ENCODE measurements around the gene EPB41L3. TPM values are rescaled to one million over a fixed set of nuclear protein-coding genes. Genes with fewer than 3 reads are reported as not detected.

Gene EPB41L3
- total RNA-seq, 1 donor from 2014 or later: 41.7 TPM

DNA sequence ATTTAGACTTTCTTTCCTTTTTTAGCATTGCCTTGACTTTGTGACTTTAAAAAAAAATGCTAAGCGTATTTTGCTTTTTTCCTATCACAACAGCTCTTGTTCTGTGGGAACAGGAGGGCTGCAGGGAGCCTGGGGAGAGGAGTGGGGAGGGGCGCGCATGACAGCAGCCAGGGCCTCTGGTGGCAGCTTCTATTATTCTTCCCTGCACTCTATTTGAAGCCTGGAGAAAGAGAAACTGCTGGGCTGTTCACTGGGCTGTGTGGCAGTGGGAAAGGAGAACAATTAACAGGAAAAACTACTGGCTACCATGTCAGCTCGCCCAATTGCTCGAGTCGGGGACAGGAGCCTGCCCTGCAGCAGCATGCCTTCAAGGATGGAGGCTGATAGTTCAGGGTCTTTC lies 129.3 kb downstream of the EPB41L3 start:
- H3K36me3 Mint-ChIP-seq (ENCODE audit: insufficient read depth): peaks cover 1% of the 10 kb centered on the region
- H3K4me3 Mint-ChIP-seq (ENCODE audit: low read depth): no peak overlapping the region
- no peaks in the 10 kb centered on the region for H3K27me3 Mint-ChIP-seq
- no peaks in the 10 kb centered on the region for H3K9me3 Mint-ChIP-seq (ENCODE audit: low read depth)
- H3K27ac Mint-ChIP-seq: no peak overlapping the region
- no peak for DNase-seq (ENCODE audit: low spot score, unreplicated experiment)
- peaks cover 4% of the 10 kb centered on the region for H3K4me1 Mint-ChIP-seq (ENCODE audit: low read depth)
- TF ChIP-seq, protein P1, sequence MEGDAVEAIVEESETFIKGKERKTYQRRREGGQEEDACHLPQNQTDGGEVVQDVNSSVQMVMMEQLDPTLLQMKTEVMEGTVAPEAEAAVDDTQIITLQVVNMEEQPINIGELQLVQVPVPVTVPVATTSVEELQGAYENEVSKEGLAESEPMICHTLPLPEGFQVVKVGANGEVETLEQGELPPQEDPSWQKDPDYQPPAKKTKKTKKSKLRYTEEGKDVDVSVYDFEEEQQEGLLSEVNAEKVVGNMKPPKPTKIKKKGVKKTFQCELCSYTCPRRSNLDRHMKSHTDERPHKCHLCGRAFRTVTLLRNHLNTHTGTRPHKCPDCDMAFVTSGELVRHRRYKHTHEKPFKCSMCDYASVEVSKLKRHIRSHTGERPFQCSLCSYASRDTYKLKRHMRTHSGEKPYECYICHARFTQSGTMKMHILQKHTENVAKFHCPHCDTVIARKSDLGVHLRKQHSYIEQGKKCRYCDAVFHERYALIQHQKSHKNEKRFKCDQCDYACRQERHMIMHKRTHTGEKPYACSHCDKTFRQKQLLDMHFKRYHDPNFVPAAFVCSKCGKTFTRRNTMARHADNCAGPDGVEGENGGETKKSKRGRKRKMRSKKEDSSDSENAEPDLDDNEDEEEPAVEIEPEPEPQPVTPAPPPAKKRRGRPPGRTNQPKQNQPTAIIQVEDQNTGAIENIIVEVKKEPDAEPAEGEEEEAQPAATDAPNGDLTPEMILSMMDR (IDR thresholded peaks at IDR 0.05; ENCODE audit: unreplicated experiment): no peak

DNA sequence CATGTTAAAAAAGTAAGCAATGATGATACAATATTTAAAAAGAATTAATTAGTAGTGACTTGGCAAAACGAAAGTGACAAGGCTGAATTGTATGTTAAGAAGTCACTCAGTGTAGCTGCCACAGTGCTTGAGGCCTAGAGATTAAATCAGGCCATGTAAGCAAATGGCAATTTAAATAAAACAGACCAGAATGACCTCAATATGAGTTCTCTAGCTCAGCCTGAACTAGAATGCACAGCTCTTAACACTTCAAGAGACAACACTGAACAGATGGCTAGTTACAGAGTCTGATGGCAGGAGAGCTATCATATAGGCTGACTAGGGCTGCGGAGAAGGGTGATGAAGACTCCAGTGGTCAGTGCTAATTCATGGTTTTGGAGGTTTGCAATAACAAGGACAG lies 130.3 kb downstream of the EPB41L3 start:
- TF ChIP-seq, protein P1 (IDR thresholded peaks at IDR 0.05; ENCODE audit: unreplicated experiment): no peak
- DNase-seq (ENCODE audit: low spot score, unreplicated experiment): no peak
- H3K36me3 Mint-ChIP-seq (ENCODE audit: insufficient read depth): peaks cover 1% of the 10 kb centered on the region
- no peak overlapping the region for H3K27ac Mint-ChIP-seq
- no peak overlapping the region for H3K4me3 Mint-ChIP-seq (ENCODE audit: low read depth)
- H3K4me1 Mint-ChIP-seq (ENCODE audit: low read depth): peaks cover 4% of the 10 kb centered on the region
- no peaks in the 10 kb centered on the region for H3K9me3 Mint-ChIP-seq (ENCODE audit: low read depth)
- H3K27me3 Mint-ChIP-seq: no peaks in the 10 kb centered on the region

DNA sequence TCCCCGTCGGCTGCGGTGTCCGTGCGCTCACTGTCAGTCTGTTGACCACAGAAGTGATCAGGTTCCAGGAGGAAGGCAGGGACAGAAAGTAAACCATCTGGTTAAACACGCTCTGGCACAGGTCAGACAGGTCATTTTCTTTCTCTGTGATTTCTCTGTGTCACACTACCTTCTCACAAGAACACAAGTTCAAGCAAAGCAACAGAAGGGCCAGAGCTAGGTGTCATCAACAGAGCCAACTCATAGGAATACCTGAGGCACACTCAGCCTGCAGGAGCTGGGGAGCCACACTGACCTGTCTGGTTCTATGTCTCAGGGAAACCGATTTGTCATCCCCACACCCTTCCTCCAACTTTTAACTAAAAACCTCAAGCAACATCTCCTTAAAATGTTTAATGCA lies 133.2 kb downstream of the EPB41L3 start:
- Mint-ChIP-seq H3K4me3 (ENCODE audit: low read depth) (no peak overlapping the region), H3K36me3 (ENCODE audit: insufficient read depth) (peaks cover 5% of the 10 kb centered on the region), H3K27me3 (no peaks in the 10 kb centered on the region), H3K27ac (peak overlapping the region; percentile 60), H3K4me1 (ENCODE audit: low read depth) (peaks cover 4% of the 10 kb centered on the region), H3K9me3 (ENCODE audit: low read depth) (no peaks in the 10 kb centered on the region)
- DNase-seq (ENCODE audit: low spot score, unreplicated experiment): no peak
- TF ChIP-seq, protein P1 (IDR thresholded peaks at IDR 0.05; ENCODE audit: unreplicated experiment): no peak

DNA sequence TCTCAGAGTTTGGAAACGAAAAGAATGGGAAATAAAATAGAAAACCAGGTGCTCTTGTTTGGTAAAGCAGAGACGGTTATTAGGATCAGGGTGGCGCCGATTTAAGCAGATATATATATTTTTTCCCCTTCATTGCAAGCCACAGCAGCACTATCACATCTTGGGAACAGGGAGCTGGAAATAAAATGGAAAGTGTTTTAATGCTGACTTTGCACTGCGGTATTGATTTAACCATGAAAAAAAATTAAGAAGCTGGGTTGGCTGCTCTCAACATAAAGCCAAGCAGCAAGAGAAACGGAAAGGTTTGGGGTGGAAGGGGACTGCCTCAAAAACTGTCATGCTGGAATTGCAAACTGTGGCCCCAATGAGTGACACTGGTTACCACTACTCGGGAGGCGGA lies 145.5 kb downstream of the EPB41L3 start:
- Mint-ChIP-seq H3K4me1 (ENCODE audit: low read depth) (no peaks in the 10 kb centered on the region), H3K4me3 (ENCODE audit: low read depth) (no peak overlapping the region), H3K27ac (no peak overlapping the region), H3K9me3 (ENCODE audit: low read depth) (no peaks in the 10 kb centered on the region), H3K36me3 (ENCODE audit: insufficient read depth) (peaks cover 12% of the 10 kb centered on the region), H3K27me3 (no peaks in the 10 kb centered on the region)
- DNase-seq (ENCODE audit: low spot score, unreplicated experiment): no peak
- TF ChIP-seq, protein P1 (IDR thresholded peaks at IDR 0.05; ENCODE audit: unreplicated experiment): no peak

DNA sequence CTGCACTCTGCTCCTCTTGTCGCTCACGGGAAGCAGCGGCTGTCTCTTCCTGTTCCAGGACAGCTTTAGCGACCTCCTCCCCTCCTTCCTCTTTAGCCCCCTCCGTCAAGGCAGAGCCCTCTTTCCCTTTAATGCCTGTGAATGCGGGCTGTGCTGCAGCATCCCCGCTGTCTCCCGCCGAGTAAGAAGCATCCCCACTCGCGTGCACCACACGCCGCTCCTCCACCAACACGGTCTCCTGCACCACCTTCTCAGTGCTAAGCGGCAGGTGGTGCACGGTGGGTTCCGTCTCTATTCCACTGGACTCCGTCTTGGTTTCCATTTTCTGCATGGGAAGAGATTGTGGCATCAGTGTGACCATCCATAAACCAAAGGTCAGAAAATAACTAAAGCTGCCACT lies 146.7 kb downstream of the EPB41L3 start:
- no peak overlapping the region for H3K4me3 Mint-ChIP-seq (ENCODE audit: low read depth)
- H3K9me3 Mint-ChIP-seq (ENCODE audit: low read depth): no peaks in the 10 kb centered on the region
- no peak overlapping the region for H3K27ac Mint-ChIP-seq

More for the DNA sequence above, 146.7 kb downstream of the EPB41L3 start:
- no peaks in the 10 kb centered on the region for H3K4me1 Mint-ChIP-seq (ENCODE audit: low read depth)
- TF ChIP-seq, protein P1 (IDR thresholded peaks at IDR 0.05; ENCODE audit: unreplicated experiment): no peak
- DNase-seq (ENCODE audit: low spot score, unreplicated experiment): no peak
- H3K36me3 Mint-ChIP-seq (ENCODE audit: insufficient read depth): peaks cover 12% of the 10 kb centered on the region
- H3K27me3 Mint-ChIP-seq: no peaks in the 10 kb centered on the region
